ENCODE measurements around the gene PKMYT1.

PKMYT1 gene

DNA sequence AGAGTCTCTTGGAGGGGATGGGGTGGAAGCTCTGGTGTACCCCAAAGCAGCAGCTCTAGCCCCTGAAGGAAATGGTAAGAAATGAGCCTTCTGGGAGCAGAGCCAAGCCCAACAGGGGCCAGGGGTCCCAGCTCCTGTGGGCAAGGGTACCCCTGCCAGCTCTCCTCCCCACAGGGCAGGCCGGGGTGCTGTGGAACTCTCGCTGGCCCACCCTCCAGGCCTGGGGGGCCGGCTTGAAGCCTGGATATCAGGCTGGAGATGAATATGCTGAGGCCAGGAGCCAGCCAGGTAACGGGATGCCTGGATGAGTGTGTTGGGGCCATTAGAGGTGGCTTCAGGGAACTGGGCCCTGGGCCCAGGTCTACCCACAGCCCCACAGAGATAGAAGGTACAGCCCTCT, 20.3 kb upstream of the PKMYT1 start:
- no peak for DNase-seq (ENCODE audit: low read depth in 1 of 2, low spot score in 1 of 2)

- no peak for DNase-seq (ENCODE audit: low read depth in 1 of 2, low spot score in 1 of 2)
Measured at GRCh38 chr16:2999929-3000328, 19.7 kb upstream of the PKMYT1 start.

GRCh38 chr16:2996298-2996697, 16.1 kb upstream of the PKMYT1 start:
- DNase-seq (ENCODE audit: low read depth in 1 of 2, low spot score in 1 of 2), result no peak

- no peak for DNase-seq (ENCODE audit: low read depth in 1 of 2, low spot score in 1 of 2)
Measured at GRCh38 chr16:2992383-2993081, 12.3 kb upstream of the PKMYT1 start.

DNA sequence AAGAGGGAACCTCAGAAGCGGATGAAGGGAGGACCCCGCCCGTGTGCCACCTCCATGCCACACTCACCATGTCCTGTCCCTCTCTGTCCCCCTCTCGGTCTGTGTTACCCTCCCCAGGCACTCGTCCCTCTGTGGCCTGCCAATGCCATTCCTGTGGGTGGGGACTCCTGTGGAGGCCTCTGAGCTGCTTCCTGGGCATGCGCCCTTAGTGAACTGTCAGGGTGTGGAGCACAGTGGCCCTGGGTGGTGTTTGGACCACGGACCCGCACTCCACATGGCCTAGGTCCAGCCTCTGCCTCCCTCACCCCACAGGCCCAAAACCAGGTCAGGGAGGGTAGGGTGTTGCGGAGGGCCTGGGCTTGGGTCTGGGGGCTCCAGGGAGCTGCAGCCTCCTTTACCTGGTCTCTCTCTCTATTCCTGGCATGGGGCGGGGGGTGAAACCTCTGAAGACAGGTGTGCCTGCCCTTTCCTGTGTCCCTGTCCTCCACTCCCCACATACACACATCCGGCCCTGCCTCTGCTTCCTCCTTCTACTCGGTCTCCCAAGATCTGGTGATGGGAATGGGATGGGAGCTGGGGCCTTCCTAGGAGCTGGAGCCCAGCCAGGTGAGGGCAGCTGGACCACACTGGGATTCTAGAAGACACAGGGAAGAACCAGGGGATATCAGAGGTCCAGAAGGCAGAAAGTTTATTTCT, 11.5 kb upstream of the PKMYT1 start:
- no peak for DNase-seq (ENCODE audit: low read depth in 1 of 2, low spot score in 1 of 2)

DNA sequence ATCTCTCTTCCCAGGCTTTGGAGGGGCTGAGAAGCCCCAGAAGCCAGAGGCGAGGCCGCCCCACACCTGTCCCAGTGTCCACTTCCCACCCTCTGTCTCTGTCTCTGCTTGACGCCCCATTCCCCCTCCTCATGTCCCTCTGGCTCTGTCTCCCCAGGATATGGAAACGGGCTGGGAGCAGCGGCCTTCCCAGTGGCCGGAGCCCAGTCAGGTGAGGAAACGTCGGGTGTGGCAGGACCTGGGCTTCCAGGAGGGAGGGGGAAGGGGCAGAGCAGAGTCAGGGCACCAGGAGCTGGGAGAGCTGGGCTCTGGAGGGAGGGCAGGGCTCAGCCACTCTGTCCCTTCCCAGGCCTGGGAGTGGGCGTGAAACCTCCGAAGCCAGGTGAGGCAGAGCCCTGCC, 10.6 kb upstream of the PKMYT1 start:
- no peak for DNase-seq (ENCODE audit: low read depth in 1 of 2, low spot score in 1 of 2)

DNA sequence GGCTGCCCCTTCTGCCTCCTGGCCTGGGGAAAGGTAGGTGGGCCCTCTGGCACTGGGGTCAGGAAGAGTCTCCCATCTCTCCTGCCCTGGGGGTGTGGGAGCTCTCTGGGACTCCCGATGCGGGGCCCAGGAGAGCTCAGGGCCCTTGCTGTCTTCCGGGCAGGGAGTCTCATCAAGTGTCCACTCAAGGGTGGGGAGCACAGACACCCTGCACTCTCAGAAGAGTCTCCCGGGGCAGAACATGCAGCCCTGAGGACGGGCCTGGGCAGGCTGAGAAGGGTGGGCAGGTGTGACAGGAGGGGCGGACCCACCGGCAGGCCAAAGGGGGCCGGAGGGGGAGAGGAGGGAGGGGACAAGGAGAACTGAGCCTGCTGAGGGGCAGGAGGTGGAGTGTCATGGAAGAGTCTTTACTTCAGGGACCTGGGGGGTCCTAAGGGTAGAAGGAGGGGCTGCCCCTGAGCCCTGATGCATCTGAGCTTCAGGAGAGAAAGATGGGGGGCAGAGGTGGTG, 8.4 kb upstream of the PKMYT1 start:
- DNase-seq (ENCODE audit: low read depth in 1 of 2, low spot score in 1 of 2), result no peak

DNA sequence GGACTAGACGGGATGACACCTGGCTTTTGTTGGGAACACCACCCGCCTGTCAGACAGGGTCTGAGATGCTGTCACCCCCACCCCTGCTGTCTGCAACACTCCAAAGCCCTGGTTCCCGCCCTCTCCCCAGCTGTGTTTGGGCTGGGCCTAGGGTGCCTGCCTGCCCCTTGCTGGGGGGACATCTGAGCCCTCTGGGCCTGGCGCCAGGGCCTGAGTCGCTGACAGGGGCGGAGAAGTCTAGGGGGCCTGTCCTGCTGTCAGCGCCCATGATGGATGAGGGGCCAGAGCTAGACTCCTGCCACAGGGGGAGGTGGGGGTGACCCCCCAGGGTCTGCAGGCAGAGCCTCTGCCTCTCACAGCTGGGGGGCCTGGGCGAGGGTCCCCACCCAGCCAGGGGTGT, 7.6 kb upstream of the PKMYT1 start:
- DNase-seq (ENCODE audit: low read depth in 1 of 2, low spot score in 1 of 2), result no peak

GRCh38 chr16:2987286-2987685, 7.0 kb upstream of the PKMYT1 start:
- no peak for DNase-seq (ENCODE audit: low read depth in 1 of 2, low spot score in 1 of 2)

- no peak for DNase-seq (ENCODE audit: low read depth in 1 of 2, low spot score in 1 of 2)
Measured at GRCh38 chr16:2986623-2987188, 6.5 kb upstream of the PKMYT1 start.

DNA sequence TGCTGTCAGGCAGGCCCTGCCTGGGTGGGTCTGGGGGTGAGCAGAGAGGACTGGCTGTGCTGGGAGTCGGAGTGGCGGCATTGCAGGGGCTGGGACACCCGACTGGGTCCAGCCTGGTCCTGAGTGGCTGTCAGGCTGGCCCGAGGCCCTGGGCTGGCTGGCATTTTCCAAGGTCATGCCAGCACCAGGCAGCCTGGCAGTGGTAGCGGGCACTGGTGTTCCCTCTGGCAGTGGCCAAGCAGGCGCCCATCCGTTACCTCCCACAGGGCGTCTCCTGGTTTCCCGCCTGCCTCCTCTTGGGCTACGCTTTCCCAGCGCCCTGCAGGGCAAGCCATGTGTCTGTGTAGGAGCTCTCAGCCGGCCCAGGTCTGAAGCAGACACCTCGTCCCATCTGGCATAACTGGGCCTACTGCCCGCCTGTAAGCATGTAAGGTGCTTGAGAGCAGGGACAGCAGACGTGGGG, 5.7 kb upstream of the PKMYT1 start:
- no peak for DNase-seq (ENCODE audit: low read depth in 1 of 2, low spot score in 1 of 2)

DNA sequence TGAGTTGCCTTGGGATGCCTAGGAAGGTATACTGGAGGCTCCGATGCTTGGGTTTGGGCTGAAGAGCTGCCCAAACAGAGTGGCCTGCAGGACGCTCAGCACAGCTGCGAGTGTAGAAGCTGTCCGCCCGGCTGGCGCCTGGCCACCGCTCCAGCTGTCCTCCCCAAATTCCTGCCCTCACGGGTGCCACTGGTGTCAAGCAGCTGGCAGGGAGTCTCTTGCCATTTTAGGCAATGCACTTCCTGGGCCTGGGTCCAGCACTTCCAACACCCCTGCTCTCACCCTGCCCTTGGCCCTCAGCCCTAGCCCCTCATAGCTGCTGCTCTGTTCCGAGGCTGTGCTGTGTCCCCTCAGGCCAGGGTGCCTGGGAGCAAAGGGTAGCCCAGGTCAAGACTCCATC, 5.2 kb upstream of the PKMYT1 start:
- DNase-seq (ENCODE audit: low read depth in 1 of 2, low spot score in 1 of 2), result no peak

GRCh38 chr16:2983706-2984136, 3.5 kb upstream of the PKMYT1 start:
- peak; percentile 30 to 62 for DNase-seq (ENCODE audit: low read depth in 1 of 2, low spot score in 1 of 2)

GRCh38 chr16:2982402-2982801, 2.2 kb upstream of the PKMYT1 start:
- DNase-seq (ENCODE audit: low read depth in 1 of 2, low spot score in 1 of 2), result no peak

- no peak for DNase-seq (ENCODE audit: low read depth in 1 of 2, low spot score in 1 of 2)
Measured at GRCh38 chr16:2981899-2982250, 1.6 kb upstream of the PKMYT1 start.

- DNase-seq (ENCODE audit: low read depth in 1 of 2, low spot score in 1 of 2), result no peak
Measured at GRCh38 chr16:2981177-2981898, 1.1 kb upstream of the PKMYT1 start.

DNA sequence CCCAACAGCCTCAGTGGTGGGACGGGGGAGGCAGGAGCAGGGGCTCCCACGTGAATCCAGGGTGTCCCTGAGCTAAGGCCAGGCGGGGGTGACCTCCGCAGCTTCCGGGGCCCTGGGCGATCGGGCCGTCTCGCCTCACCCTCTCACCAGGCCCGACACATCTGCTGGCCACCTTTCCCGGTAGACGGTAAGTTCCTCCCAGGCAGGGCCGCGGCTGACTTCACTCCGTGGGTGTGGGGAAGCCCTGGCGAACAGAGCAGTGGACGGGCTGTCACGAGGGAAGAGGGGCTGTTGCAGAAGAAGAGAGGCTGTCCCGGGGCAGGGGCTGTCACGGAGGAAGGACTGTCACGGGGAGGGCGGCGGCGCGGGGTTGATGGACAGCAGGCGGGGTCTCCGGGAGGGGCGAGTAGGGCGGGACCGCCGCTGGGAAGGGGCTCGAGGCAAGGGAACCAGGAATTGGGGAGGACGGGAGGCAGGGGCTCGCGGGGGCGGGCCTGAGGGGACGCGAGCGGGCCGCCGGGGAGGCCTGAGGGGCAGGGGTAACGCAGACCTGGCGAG, 498 bp downstream of the PKMYT1 start:
- no peak for DNase-seq (ENCODE audit: low read depth in 1 of 2, low spot score in 1 of 2)

- no peak for DNase-seq (ENCODE audit: low read depth in 1 of 2, low spot score in 1 of 2)
Measured at GRCh38 chr16:2977440-2977839, 2.8 kb downstream of the PKMYT1 start.

GRCh38 chr16:2976673-2977072, 3.6 kb downstream of the PKMYT1 start:
- no peak for DNase-seq (ENCODE audit: low read depth in 1 of 2, low spot score in 1 of 2)

- DNase-seq (ENCODE audit: low read depth in 1 of 2, low spot score in 1 of 2), result no peak
Measured at GRCh38 chr16:2976201-2976600, 4.0 kb downstream of the PKMYT1 start.

- DNase-seq (ENCODE audit: low read depth in 1 of 2, low spot score in 1 of 2), result no peak
Measured at GRCh38 chr16:2975161-2975795, 5.0 kb downstream of the PKMYT1 start.
